Epithelial cell of esophagus (primary cell): ENCODE measurements around the gene SLC30A1.

ENCODE experiments used
- DNase-seq: peaks from one replicate; pipeline ENCODE4 v3.0.0; 2010; ENCODE audit warnings: low read depth
- H3K4me3 ChIP-seq: 2 replicates; pipeline ENCODE4 v1.5.1; 2011; ENCODE audit warnings: mild to moderate bottlenecking, low read length, control low read depth
- CTCF ChIP-seq: IDR thresholded peaks from 2 replicates; pipeline ENCODE4 v1.5.1; 2011; ENCODE audit warnings: low read depth, mild to moderate bottlenecking, low read length, control low read depth, inconsistent platforms; ENCODE audit not compliant: insufficient read depth; ENCODE audit errors: missing control alignments

Gene SLC30A1

DNA sequence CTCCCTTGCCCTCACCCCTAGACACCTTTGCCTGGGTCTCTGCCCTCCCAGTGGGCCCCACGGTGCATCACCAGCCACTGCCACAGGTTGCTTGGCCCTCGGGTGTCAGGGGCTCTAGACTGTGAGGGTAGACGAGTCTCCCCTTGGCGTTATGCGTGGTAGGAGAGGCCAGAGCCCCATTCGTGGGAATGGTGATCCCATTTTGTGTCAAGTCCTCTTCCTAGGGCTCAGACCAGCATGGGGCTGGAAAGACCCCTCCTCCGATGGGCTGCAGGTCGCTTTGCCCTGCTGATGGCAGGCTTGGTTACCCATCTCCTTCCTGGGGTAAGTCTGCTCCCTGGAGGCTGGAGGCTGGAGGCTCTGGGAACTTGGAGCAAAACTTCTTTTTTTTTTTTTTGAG is 42.4 kb downstream of the SLC30A1 start:
- no peak for DNase-seq
- H3K4me3 ChIP-seq: no peak overlapping the region
- no peak for TF ChIP-seq CTCF

- H3K4me3 ChIP-seq: no peak overlapping the region
- TF ChIP-seq CTCF: no peak
- no peak for DNase-seq
Observed at GRCh38 chr1:211535346-211535745, 43.6 kb downstream of the SLC30A1 start.

DNA sequence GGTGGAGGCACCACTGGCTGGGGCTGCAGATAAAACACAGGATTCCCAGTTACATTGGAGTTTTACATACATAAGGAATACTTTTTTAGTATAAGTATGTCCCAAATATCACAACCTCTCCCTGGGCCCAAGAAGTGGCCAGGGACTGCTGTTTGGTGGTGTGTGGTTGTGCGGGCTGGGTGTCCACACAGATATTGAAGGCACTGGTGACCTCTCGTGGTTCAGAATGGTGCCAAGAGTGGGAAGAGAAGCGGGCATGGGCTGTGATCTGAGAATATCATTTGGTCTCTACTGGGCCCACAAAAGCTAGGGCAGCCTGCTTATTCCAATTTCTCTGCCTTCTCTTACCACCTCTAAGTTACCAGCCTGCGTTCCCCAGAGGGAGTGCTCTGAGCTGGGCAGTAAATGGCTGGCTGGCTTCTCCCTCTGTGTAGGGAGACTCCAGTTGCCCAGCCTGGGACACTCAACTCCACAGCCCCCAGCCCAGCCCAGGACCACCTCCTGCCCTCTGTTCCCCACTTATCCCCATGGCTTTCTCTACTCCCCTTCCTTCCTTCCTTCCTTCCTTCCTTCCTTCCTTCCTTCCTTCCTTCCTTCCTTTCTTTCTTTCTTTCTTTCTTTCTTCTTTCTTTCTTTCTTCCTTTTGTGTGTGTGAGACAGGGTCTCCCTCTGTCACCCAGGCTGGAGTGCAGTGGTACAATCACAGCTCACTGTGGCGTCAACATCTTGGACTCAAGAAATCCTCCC is 44.2 kb downstream of the SLC30A1 start:
- no peak for TF ChIP-seq CTCF
- no peak for DNase-seq
- H3K4me3 ChIP-seq: no peak overlapping the region

GRCh38 chr1:211532088-211532444 is 46.9 kb downstream of the SLC30A1 start:
- TF ChIP-seq CTCF: no peak
- no peak for DNase-seq
- H3K4me3 ChIP-seq: no peak overlapping the region

- TF ChIP-seq CTCF: no peak
- DNase-seq: no peak
Observed at GRCh38 chr1:211531194-211532087, 47.5 kb downstream of the SLC30A1 start.

DNA sequence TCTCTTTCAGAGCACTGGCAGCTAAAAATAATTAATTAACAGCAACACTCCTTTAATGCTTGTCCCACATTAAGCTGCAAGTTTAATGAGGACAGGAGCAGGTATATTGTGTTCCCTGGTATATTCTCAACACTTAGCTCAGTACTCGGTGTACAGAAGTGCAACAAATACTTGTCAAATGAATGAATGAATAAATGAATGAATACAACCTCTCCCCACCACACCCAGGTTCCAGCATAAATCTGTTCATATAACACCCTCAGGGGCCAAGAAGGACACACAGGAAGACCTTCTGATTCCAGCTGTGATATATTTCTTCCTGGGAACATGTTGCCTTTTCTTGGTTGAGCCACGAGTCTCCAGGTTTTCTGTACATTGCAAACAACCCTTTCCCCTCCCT is 48.9 kb downstream of the SLC30A1 start:
- no peak for DNase-seq
- no peak for TF ChIP-seq CTCF
- no peak overlapping the region for H3K4me3 ChIP-seq

More at GRCh38 chr1:211531194-211532087, 47.5 kb downstream of the SLC30A1 start:
- no peak overlapping the region for H3K4me3 ChIP-seq
